Spinal cord (tissue), 10 donors: ENCODE measurements around the gene SF3B2. TPM values are rescaled to one million over a fixed set of nuclear protein-coding genes. Genes with fewer than 3 reads are reported as not detected.
A peak's percentile ranks its signal among the peaks of the same experiment; 100 is the strongest.

ENCODE experiments used
- DNase-seq, 6 donors: peaks; one replicate each; pipeline versions ENCODE4 v3.0.0 to v3.0.0-alpha.2; 2013 to 2015; ENCODE audit warnings: low spot score in 6 of 6, low read depth in 4 of 6
- H3K27ac ChIP-seq: one replicate; pipeline ENCODE4 v1.5.1; 2013; ENCODE audit warnings: low read depth, low read length, control low read depth
- H3K27me3 ChIP-seq: one replicate; pipeline ENCODE4 v1.6.1; 2013; ENCODE audit warnings: low read length; ENCODE audit not compliant: control insufficient read depth, insufficient read depth
- H3K36me3 ChIP-seq: one replicate; pipeline ENCODE4 v1.6.1; 2013; ENCODE audit warnings: low read length; ENCODE audit not compliant: control insufficient read depth, insufficient read depth
- H3K4me1 ChIP-seq: one replicate; pipeline ENCODE4 v1.6.1; 2013; ENCODE audit warnings: low read length; ENCODE audit not compliant: control insufficient read depth, insufficient read depth
- H3K4me3 ChIP-seq: one replicate; pipeline ENCODE4 v1.5.1; 2013; ENCODE audit warnings: low read depth, low read length, control low read depth
- H3K9me3 ChIP-seq: one replicate; pipeline ENCODE4 v1.6.1; 2013; ENCODE audit warnings: low read length; ENCODE audit not compliant: control insufficient read depth, insufficient read depth
- WGBS: methylation state at CpG from one replicate; pipeline ENCODE4 v1.1.5; 2013; ENCODE audit warnings: missing lambda C conversion rate; ENCODE audit not compliant: insufficient coverage; 5-methylcytosine and 5-hydroxymethylcytosine counted together
- polyA plus RNA-seq, 2 donors: library from polyadenylated mRNA; unstranded; fragments of 120-200 nt; gene quantifications; one replicate each; pipeline ENCODE4 v1.2.1, GENCODE V29; 2013; ENCODE audit not compliant: insufficient read length in 2 of 2
- total RNA-seq, 2 donors: library from RNA; depleted of rRNA in 1 of 2; stranded (reverse); fragments of 120-200 nt in 1 of 2; fragments of >200 nt in 1 of 2; gene quantifications; one replicate each; pipeline versions ENCODE4 v1.2.3 to v1.2.4, GENCODE V29; 2013 to 2014
- donor health status: healthy.

SF3B2 gene
- total and polyA plus RNA-seq, 4 donors = 84.1 to 246 (median 196) TPM

DNA sequence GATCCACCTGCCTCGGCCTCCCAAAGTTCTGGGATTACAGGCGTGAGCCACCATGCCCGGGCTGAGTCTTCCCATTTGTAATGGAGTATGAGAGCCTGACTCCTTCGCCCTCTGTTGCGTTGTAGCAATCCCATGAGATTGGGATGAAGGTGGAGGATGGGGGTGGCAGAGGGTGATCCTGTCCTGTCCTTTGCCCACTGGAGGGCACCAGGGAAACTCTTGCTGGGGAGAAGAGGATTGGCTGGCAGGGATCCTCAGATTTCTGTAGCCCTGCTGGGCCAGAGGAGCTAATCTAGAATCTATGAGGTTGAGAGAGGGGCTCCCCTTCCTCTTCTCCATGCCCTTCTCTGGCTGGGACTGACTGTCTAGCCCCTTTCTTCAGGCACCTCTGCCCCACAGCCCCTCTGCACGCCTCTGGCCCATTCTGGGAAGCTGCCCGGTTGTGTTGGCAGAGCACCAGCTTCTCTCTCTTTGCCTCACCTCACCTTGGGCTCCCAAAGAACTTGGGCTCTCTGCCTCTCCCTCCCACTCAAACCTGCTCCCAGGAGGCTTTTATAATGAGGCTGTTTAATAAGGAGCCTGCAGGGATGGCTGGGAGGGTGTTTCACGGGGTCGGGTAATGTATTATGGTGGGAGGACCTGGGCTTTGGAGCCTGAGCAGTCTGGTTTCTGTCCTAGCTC, 16.4 kb upstream of the SF3B2 start:
- H3K4me1 ChIP-seq = no peaks in the 10 kb centered on the region
- DNase-seq = no peak
- WGBS = 92% methylated on average over 5 of the region's 9 CpGs
- H3K27me3 ChIP-seq = no peaks in the 10 kb centered on the region
- no peak overlapping the region for H3K27ac ChIP-seq
- peaks cover 5% of the 10 kb centered on the region for H3K36me3 ChIP-seq
- no peaks in the 10 kb centered on the region for H3K9me3 ChIP-seq
- H3K4me3 ChIP-seq = no peak overlapping the region

GRCh38 chr11:66036334-66036710, 15.8 kb upstream of the SF3B2 start:
- Histone ChIP-seq H3K27ac (no peak overlapping the region), H3K4me3 (no peak overlapping the region), H3K27me3 (no peaks in the 10 kb centered on the region), H3K4me1 (no peaks in the 10 kb centered on the region), H3K9me3 (no peaks in the 10 kb centered on the region), H3K36me3 (peaks cover 5% of the 10 kb centered on the region)
- no peak for DNase-seq
- 69% methylated on average over 3 of the region's 5 CpGs for WGBS

- Histone ChIP-seq H3K4me3 (no peak overlapping the region), H3K36me3 (peaks cover 13% of the 10 kb centered on the region), H3K27ac (no peak overlapping the region), H3K27me3 (no peaks in the 10 kb centered on the region), H3K9me3 (no peaks in the 10 kb centered on the region), H3K4me1 (no peaks in the 10 kb centered on the region)
- 76% methylated on average over 1 of the region's 3 CpGs for WGBS
- no peak for DNase-seq
Measured at GRCh38 chr11:66037327-66037726, 14.8 kb upstream of the SF3B2 start.

DNA sequence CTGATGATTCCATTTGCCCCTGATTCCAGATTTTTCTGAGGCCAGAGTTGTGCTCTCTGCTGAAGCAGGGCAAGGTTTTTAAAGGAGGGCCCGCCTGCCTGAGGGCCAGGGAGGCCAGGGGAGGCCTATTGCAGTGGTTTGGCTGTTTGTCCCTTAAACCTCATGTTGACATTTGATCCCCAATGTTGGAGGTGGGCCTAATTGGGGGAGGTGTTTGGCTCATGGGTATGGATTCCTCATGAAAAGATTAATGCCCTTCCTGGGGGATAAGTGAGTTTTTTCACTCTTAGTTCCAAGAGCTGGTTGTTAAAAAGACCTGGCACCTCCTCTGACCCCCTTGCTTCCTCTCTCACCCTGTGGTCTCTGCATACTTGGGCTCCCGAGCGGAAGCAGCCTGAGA, 12.4 kb upstream of the SF3B2 start:
- Histone ChIP-seq H3K27me3 (no peaks in the 10 kb centered on the region), H3K9me3 (no peaks in the 10 kb centered on the region), H3K4me3 (no peak overlapping the region), H3K36me3 (peaks cover 27% of the 10 kb centered on the region), H3K27ac (no peak overlapping the region), H3K4me1 (peaks cover under 1% of the 10 kb centered on the region)
- WGBS = 73% methylated on average over 3 of the region's 3 CpGs
- DNase-seq = no peak

GRCh38 chr11:66042227-66042995, 9.8 kb upstream of the SF3B2 start:
- H3K27ac ChIP-seq = no peak overlapping the region
- peaks cover 32% of the 10 kb centered on the region for H3K36me3 ChIP-seq
- H3K9me3 ChIP-seq = no peaks in the 10 kb centered on the region
- WGBS = 95% methylated on average over 81 of the region's 81 CpGs
- H3K27me3 ChIP-seq = no peaks in the 10 kb centered on the region
- H3K4me1 ChIP-seq = peaks cover 17% of the 10 kb centered on the region
- no peak overlapping the region for H3K4me3 ChIP-seq
- DNase-seq = no peak

- Histone ChIP-seq H3K4me3 (no peak overlapping the region), H3K36me3 (peaks cover 32% of the 10 kb centered on the region), H3K27ac (no peak overlapping the region), H3K4me1 (peaks cover 26% of the 10 kb centered on the region), H3K27me3 (no peaks in the 10 kb centered on the region), H3K9me3 (no peaks in the 10 kb centered on the region)
- no peak for DNase-seq
- 97% methylated on average over 86 of the region's 88 CpGs for WGBS
Measured at GRCh38 chr11:66042996-66043906, 8.9 kb upstream of the SF3B2 start.

- Histone ChIP-seq H3K9me3 (no peaks in the 10 kb centered on the region), H3K4me3 (no peak overlapping the region), H3K4me1 (peaks cover 40% of the 10 kb centered on the region), H3K27ac (no peak overlapping the region), H3K27me3 (no peaks in the 10 kb centered on the region), H3K36me3 (peaks cover 27% of the 10 kb centered on the region)
- WGBS = 75% methylated on average over 4 of the region's 6 CpGs
- DNase-seq = no peak
Measured at GRCh38 chr11:66044757-66045156, 7.4 kb upstream of the SF3B2 start.

- peak in 3 of 6 donors; percentile 52 to 90 (median 85) for DNase-seq
- H3K4me1 ChIP-seq = peaks cover 45% of the 10 kb centered on the region
- H3K27ac ChIP-seq = no peak overlapping the region
- no peak overlapping the region for H3K4me3 ChIP-seq
- peaks cover 27% of the 10 kb centered on the region for H3K36me3 ChIP-seq
- H3K9me3 ChIP-seq = no peaks in the 10 kb centered on the region
- H3K27me3 ChIP-seq = no peaks in the 10 kb centered on the region
- 21% methylated on average over 11 of the region's 11 CpGs for WGBS
Measured at GRCh38 chr11:66045177-66045639, 7.0 kb upstream of the SF3B2 start.

- no peak for DNase-seq
- 100% methylated on average over 2 of the region's 3 CpGs for WGBS
- H3K9me3 ChIP-seq = no peaks in the 10 kb centered on the region
- H3K4me1 ChIP-seq = peaks cover 59% of the 10 kb centered on the region
- no peak overlapping the region for H3K4me3 ChIP-seq
- H3K27me3 ChIP-seq = no peaks in the 10 kb centered on the region
- peak overlapping the region; percentile 37 for H3K27ac ChIP-seq
- H3K36me3 ChIP-seq = peaks cover 24% of the 10 kb centered on the region
Measured at GRCh38 chr11:66046901-66047300, 5.3 kb upstream of the SF3B2 start.
